ENCODE results near the gene MAN1A2. TPM values are rescaled to one million over a fixed set of nuclear protein-coding genes. Genes with fewer than 3 reads are reported as not detected.
"Not testable (repeated sequence)": the region's sequence is repeated elsewhere in the genome, so short reads cannot be mapped to it uniquely, and the experiment has no call there.

The MAN1A2 gene
- total RNA-seq, 1 donor from 2014 or later, result 30.7 TPM

DNA sequence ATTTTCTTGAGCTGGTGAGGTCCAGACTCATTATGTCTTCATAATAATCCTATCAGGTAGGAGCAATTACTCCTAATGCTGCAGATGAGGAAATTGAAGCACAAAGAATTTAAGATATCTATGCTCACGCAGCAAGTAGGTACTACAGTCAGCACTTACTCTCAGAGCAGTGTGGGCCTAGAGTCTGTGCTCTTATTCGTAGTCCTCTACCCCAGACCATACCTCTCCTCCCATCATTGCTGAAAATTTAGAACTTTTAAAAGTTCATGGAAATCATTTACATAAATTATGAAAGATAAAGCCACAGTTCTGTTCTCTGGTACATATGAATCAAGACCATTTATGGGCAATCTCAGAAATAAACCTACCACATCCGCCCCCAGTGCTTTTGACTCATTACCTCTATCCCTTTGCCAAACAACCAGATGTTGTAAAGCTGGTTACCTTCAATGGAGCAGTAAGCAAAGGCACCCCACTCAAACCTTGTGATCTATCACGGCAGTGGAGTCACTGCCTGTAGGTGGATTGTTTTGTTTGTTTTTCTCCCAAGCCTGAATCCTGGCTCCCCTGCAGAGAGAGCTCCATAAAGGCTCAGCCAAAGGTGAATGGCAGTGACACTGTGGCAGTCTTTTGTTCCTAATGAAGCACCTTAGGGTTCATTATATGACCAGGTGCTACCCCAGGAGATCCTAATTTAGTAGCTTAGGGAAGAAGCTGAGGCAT is 20.9 kb upstream of the MAN1A2 start:
- Histone ChIP-seq H3K9me3 (no peaks in the 10 kb centered on the region), H3K27ac (no peak overlapping the region), H3K27me3 (no peaks in the 10 kb centered on the region), H3K36me3 (no peaks in the 10 kb centered on the region), H3K4me1 (no peaks in the 10 kb centered on the region), H3K4me3 (no peak overlapping the region)
- no peak for DNase-seq (ENCODE audit: extremely low spot score in 2 of 2)
- intact Hi-C loops (cut with DNase I), result no loop called here
- TF ChIP-seq, protein P1, sequence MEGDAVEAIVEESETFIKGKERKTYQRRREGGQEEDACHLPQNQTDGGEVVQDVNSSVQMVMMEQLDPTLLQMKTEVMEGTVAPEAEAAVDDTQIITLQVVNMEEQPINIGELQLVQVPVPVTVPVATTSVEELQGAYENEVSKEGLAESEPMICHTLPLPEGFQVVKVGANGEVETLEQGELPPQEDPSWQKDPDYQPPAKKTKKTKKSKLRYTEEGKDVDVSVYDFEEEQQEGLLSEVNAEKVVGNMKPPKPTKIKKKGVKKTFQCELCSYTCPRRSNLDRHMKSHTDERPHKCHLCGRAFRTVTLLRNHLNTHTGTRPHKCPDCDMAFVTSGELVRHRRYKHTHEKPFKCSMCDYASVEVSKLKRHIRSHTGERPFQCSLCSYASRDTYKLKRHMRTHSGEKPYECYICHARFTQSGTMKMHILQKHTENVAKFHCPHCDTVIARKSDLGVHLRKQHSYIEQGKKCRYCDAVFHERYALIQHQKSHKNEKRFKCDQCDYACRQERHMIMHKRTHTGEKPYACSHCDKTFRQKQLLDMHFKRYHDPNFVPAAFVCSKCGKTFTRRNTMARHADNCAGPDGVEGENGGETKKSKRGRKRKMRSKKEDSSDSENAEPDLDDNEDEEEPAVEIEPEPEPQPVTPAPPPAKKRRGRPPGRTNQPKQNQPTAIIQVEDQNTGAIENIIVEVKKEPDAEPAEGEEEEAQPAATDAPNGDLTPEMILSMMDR (IDR thresholded peaks at IDR 0.05), result no peak
- TF ChIP-seq POLR2AphosphoS5 (IDR thresholded peaks at IDR 0.05; ENCODE audit: insufficient read depth in 1 of 2, low read depth in 1 of 2), result no peak
- TF ChIP-seq POLR2A (IDR thresholded peaks at IDR 0.05), result no peak

DNA sequence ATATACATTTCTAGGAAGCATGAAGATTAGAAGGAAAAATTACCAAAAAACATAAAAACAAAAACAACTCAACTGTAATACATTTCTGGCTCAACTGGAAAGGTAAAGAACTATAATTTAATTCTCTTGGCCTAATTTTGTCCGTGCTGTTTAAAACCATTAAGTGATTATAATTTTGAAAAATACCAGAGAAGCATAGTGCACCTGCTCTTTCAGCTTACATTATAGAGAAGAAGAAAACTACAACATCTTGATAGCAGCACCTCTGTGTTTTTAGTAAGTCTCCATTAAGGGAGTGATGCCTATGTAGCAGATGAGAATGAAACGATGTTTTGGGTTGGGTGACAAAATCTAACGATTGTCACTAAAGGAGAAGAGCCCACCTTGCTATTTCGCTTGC is 19.3 kb upstream of the MAN1A2 start:
- H3K4me3 ChIP-seq, result no peak overlapping the region

DNA sequence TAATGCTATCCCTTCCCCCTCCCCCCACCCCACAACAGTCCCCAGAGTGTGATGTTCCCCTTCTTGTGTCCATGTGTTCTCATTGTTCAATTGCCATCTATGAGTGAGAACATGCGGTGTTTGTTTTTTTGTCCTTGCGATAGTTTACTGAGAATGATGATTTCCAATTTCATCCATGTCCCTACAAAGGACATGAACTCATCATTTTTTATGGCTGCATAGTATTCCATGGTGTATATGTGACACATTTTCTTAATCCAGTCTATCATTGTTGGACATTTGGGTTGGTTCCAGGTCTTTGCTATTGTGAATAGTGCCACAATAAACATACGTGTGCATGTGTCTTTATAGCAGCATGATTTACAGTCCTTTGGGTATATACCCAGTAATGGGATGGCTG is 14.6 kb upstream of the MAN1A2 start:
- H3K4me3 ChIP-seq; DNase-seq (ENCODE audit: extremely low spot score in 2 of 2); H3K36me3 ChIP-seq; H3K27me3 ChIP-seq; intact Hi-C loops (cut with DNase I); H3K27ac ChIP-seq; H3K9me3 ChIP-seq; H3K4me1 ChIP-seq: not testable (repeated sequence)

More for the DNA sequence above, 19.3 kb upstream of the MAN1A2 start:
- TF ChIP-seq, protein P1 (IDR thresholded peaks at IDR 0.05), result no peak
- TF ChIP-seq POLR2AphosphoS5 (IDR thresholded peaks at IDR 0.05; ENCODE audit: insufficient read depth in 1 of 2, low read depth in 1 of 2), result no peak
- no peak for TF ChIP-seq POLR2A (IDR thresholded peaks at IDR 0.05)
- H3K27ac ChIP-seq, result no peak overlapping the region
- DNase-seq (ENCODE audit: extremely low spot score in 2 of 2), result no peak
- no peaks in the 10 kb centered on the region for H3K36me3 ChIP-seq
- intact Hi-C loops (cut with DNase I), result no loop called here
- no peaks in the 10 kb centered on the region for H3K27me3 ChIP-seq
- H3K9me3 ChIP-seq, result no peaks in the 10 kb centered on the region
- H3K4me1 ChIP-seq, result no peaks in the 10 kb centered on the region

DNA sequence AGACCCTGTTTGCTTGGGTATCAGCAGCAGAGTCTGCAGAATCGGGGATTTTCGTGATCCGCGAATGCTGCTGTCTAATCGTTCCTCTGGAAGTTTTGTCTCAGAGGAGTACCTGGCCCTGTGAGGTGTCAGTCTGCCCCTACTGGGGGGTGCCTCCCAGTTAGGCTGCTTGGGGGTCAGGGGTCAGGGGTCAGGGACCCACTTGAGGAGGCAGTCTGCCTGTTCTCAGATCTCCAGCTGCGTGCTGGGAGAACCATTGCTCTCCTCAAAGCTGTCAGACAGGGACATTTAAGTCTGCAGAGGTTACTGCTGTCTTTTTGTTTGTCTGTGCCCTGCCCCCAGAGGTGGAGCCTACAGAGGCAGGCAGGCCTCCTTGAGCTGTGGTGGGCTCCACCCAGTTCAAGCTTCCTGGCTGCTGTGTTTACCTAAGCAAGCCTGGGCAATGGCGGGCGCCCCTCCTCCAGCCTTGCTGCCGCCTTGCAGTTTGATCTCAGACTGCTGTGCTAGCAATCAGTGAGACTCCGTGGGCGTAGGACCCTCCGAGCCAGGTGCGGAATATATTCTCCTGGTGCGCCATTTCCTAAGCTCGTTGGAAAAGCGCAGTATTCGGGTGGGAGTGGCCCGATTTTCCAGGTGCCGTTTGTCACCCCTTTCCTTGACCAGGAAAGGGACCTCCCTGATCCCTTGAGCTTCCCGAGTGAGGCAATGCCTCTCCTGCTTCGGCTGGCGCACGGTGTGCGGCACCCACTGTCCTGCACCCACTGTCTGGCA is 9.2 kb upstream of the MAN1A2 start:
- peak overlapping the region in 1 of 2 donors; percentile 13 for H3K4me3 ChIP-seq
- H3K9me3 ChIP-seq; H3K27me3 ChIP-seq; DNase-seq (ENCODE audit: extremely low spot score in 2 of 2); intact Hi-C loops (cut with DNase I); H3K36me3 ChIP-seq; H3K27ac ChIP-seq; H3K4me1 ChIP-seq: not testable (repeated sequence)

DNA sequence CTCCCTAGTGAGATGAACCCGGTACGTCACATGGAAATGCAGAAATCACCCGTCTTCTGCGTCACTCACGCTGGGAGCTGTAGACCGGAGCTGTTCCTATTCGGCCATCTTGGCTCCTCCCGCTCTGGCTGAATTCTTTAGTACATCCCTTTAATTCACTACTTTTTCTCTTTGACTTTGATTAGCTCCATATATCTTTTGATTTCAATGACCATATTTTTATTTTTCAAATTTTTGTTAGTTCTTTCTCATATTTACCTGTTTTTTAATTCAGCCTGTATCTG is 8.7 kb upstream of the MAN1A2 start:
- H3K9me3 ChIP-seq; H3K27ac ChIP-seq; H3K4me1 ChIP-seq; H3K27me3 ChIP-seq; intact Hi-C loops (cut with DNase I); H3K36me3 ChIP-seq; DNase-seq (ENCODE audit: extremely low spot score in 2 of 2): not testable (repeated sequence)
- H3K4me3 ChIP-seq, result peak overlapping the region in 1 of 2 donors; percentile 13

DNA sequence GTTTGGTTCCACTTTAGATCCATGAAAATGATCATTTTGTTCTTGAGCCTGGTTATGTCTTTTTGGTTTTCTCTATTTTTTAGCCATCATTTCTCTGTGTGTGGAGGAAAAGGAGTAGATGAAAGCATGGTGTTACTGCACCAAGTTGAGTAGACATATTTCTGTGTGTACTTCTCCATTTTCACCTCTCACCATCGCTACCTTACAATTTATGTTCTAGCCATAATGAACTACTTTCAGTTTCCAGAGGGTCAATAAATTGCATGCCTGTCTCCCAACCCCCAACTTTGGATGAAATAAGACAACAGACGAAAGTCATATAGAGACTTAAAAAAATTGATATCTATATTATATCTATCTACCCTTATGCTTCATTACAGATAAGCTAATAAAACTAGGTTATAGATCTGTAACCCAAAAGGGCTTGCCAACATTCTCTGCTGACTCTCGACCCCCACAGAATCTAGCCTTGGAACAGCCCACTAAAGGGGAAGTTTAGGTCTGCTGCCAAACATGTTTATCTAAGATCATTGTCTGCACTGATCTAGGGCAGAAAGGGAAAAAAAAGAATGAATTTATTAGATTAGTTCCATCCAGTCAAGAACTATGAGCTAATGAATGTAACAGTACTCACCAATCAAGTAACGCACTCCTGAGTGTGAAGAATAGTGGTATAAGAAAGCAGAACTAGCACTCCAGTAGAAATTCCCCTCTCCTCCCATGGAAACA is 7.5 kb upstream of the MAN1A2 start:
- H3K4me3 ChIP-seq, result no peak overlapping the region
- H3K27ac ChIP-seq, result no peak overlapping the region
- peaks cover 12% of the 10 kb centered on the region for H3K4me1 ChIP-seq
- no peaks in the 10 kb centered on the region for H3K27me3 ChIP-seq
- intact Hi-C loops (cut with DNase I), result no loop called here
- H3K9me3 ChIP-seq, result no peaks in the 10 kb centered on the region
- TF ChIP-seq POLR2AphosphoS5 (IDR thresholded peaks at IDR 0.05; ENCODE audit: insufficient read depth in 1 of 2, low read depth in 1 of 2) (no peak), POLR2A (IDR thresholded peaks at IDR 0.05) (no peak)
- TF ChIP-seq, protein P1 (IDR thresholded peaks at IDR 0.05), result no peak
- no peak for DNase-seq (ENCODE audit: extremely low spot score in 2 of 2)
- H3K36me3 ChIP-seq, result no peaks in the 10 kb centered on the region

Data from vagina (tissue), 2 donors.